ENCODE data around the gene PFN1.
"Not testable (repeated sequence)": the region's sequence is repeated elsewhere in the genome, so short reads cannot be mapped to it uniquely, and the experiment has no call there.

PFN1 gene

GRCh38 chr17:4921320-4921719 is 27.0 kb downstream of the PFN1 start:
- DNase-seq: no peak

GRCh38 chr17:4920351-4921048 is 27.8 kb downstream of the PFN1 start:
- DNase-seq: peak; percentile 84 to 92 (median 90)

DNA sequence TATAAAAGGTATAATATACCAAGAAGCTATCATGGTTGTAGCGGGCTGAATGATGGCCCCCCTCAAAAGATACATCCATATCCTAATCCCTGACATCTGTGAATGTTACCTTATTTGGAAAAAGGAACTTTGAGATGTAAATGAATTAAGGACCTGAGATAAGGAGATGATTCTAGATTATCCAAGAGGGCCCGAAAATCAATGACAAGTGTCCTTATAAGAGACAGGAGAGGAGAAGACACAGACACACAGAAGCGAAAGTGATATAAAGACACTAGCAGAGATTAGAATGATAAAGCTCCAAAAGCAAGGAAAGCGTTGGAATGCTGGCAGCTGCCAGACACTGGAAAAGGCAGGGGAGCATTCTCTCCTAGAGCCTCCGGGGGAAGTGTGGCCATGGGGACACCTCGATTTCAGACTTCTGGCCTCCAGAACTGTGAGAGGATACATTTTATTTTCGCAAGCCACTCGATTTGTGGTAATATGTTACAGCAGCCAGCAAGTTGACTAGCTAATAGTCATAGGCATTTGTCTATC is 28.8 kb downstream of the PFN1 start:
- no peak for DNase-seq

GRCh38 chr17:4914551-4914950 is 33.8 kb downstream of the PFN1 start:
- not testable (repeated sequence) for DNase-seq

- no peak for DNase-seq
Observed at GRCh38 chr17:4913994-4914393, 34.3 kb downstream of the PFN1 start.

- DNase-seq: peak; percentile 93 to 95 (median 94)
Observed at GRCh38 chr17:4908711-4909496, 39.4 kb downstream of the PFN1 start.

- DNase-seq: no peak
Observed at GRCh38 chr17:4908301-4908700, 40.0 kb downstream of the PFN1 start.

- DNase-seq: not testable (repeated sequence)
Observed at GRCh38 chr17:4906642-4907041, 41.7 kb downstream of the PFN1 start.

- peak; percentile 70 to 80 (median 76) for DNase-seq
Observed at GRCh38 chr17:4903051-4903818, 45.1 kb downstream of the PFN1 start, which contains the start of gene CHRNE. TSS of gene CHRNE (minus strand) at chr17:4903098. CDS start at chr17:4903063, 35 bp downstream.

DNA sequence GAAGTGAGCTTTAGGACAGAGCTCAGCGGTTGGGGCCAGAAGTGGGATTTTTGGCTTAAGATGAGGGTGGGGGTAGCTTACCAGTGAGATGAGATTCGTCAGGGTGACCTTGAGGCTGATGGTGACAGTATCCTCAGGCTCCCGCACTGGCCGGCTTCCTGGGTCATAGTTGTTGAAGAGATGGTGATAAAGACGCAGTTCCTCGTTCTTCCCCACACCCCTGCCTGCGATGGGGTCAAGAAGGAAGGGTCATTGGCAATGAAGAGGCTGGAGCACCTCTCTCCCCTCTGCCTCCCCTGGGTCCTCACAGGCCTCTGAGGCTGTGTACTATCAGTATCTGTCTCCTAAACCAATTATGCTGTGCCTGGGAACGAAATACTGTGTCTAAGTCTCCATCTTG is 45.8 kb downstream of the PFN1 start:
- no peak for DNase-seq

DNA sequence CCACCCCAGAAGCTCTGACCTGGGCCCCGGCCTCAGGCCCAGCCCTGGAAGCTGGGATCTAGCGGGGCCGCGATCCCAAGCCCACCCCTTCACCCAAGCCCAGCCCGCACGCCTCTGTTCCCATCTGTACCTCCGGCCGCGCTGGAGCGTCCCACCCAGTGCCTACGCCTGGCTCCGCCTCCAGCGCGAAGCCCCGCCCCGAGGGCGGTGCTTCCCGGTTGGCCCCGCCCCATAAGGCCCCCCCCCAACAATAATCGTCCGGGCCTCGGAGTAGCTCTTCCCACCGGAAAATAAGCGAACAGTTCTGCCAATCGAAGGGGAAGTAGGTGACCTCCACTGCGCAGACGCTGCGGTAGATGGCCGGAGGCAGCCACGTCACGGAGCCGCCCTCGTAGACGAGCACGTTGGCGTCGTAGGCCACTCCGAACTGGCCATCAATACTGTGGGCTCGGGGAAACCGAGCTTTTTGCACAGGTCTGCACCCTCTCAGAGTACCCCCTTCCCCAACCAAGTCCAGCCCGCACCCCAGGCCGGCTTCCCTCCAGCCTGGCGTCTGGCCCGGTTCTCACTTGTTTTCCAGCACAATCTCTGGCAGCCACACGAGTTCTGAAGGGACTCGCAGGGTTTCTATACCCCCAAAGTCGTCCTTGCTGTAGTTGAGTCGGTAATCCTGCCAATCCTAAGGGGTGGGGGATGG is 46.5 kb downstream of the PFN1 start:
- DNase-seq: peak; percentile 76 to 85 (median 80)

GRCh38 chr17:4901108-4901647 is 47.2 kb downstream of the PFN1 start:
- DNase-seq: no peak

DNA sequence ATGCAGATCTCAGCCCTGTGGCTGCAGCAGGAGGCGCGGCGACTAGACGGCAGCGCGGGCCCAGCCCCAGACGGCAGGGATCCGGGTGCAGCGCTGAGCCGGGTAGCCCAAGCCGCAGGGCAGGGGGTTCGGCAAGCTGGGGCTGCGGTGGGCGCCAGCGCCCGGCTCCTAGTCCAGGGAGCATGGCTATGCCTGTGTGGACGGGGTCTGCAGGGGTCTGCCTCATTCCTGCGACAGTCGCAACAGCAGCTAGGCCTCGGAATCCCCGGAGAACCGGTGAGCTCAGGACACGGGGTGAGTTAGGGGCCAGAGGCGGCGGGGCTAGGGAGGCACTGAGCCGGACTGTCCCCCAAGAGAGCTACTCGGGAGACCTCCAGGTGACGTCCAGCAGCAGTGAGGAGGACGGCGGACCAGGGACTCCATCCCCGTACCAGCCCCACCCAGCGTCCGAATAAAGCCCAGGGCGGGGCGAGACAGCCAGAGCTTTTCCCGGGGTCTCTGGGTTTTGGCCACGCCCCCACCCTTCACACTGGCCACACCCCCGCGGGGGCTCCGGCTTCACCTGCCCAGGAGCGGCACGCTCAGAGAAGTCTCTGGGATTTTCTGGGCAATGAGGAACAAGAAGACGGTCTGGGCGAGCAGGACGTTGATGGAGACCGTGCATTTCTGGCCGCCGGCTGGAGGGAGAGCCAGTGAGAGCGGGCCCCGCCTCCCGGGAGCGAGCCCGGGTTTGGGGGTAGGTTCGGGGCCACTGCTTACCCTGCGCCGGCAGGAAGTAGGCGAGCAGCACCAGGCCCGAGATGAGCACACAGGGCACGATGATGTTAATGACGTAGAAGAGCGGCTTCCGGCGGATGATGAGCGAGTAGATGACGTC is 47.9 kb downstream of the PFN1 start:
- peak; percentile 47 to 80 (median 63) for DNase-seq

- DNase-seq: peak; percentile 97 to 99 (median 97)
Observed at GRCh38 chr17:4899341-4900230, 48.7 kb downstream of the PFN1 start, which contains the start of gene C17orf107. TSS of gene C17orf107 (plus strand) at chr17:4899536. CDS start at chr17:4899763, 227 bp downstream.

- DNase-seq: peak in 1 of 4 experiments; percentile 12
Observed at GRCh38 chr17:4898927-4899326, 49.4 kb downstream of the PFN1 start.

GRCh38 chr17:4898351-4898750 is 50.0 kb downstream of the PFN1 start:
- DNase-seq: no peak

- DNase-seq: no peak
Observed at GRCh38 chr17:4897785-4898184, 50.5 kb downstream of the PFN1 start.

GRCh38 chr17:4897198-4897687 is 51.1 kb downstream of the PFN1 start:
- no peak for DNase-seq
